A549 (cell line): Measurements from ENCODE around the gene CDH26. TPM values are rescaled to one million over a fixed set of nuclear protein-coding genes. Genes with fewer than 3 reads are reported as not detected.

Source experiments
- ATAC-seq, 2 experiments: fragments of 200-7000 bp in 1 of 2; fragments of >200 bp in 1 of 2; cut with Nextera tagmentation in 1 of 2; cut with Tn5 transposase in 1 of 2; 3 replicates each; pipeline versions ENCODE4 v1.8.0 to v1.9.1; 2018 to 2020; ENCODE audit warnings: mild to moderate bottlenecking in 1 of 2, moderate library complexity in 1 of 2
- CTCF ChIA-PET: fragments of 300-600 bp; sonication (Branson Sonifier 250); formaldehyde crosslinking; extraction: SDS; loops from one replicate; lab custom pipeline; 2021; ENCODE audit warnings: antibody characterized with exemption, inconsistent platforms; lab: Yijun Ruan, JAX
- POLR2A ChIA-PET: fragments of 350-600 bp; formaldehyde crosslinking; extraction: SDS; loops from one replicate; lab custom pipeline; 2021; ENCODE audit warnings: antibody characterized with exemption, inconsistent platforms; lab: Yijun Ruan, JAX
- DNase-seq, 2 experiments: peaks; one replicate each; pipeline versions ENCODE4 v3.0.0 to v3.0.0-alpha.2; 2011 to 2016; ENCODE audit warnings: low read depth in 1 of 2, low spot score in 1 of 2
- FAIRE-seq: peaks from 2 replicates; lab custom pipeline; 2011; peaks lifted over from hg19 to GRCh38; lab: Jason Lieb, UNC
- H3K27ac ChIP-seq, 2 experiments: fragments of >200 bp; sonication (Bioruptor Twin); formaldehyde crosslinking; 3 replicates each; pipeline ENCODE4 v1.5.1; 2016 to 2017
- H3K4me1 ChIP-seq: fragments of >200 bp; sonication (Bioruptor Twin); formaldehyde crosslinking; 3 replicates; pipeline ENCODE4 v1.6.1; 2016
- H3K4me2 ChIP-seq: fragments of >200 bp; sonication (Bioruptor Twin); formaldehyde crosslinking; 3 replicates; pipeline ENCODE4 v1.6.1; 2016
- H3K4me3 ChIP-seq: fragments of >200 bp; sonication (Bioruptor Twin); formaldehyde crosslinking; 3 replicates; pipeline ENCODE4 v1.5.1; 2016
- H3K9me3 ChIP-seq: fragments of >200 bp; sonication (Bioruptor Twin); formaldehyde crosslinking; 3 replicates; pipeline ENCODE4 v1.6.1; 2016
- CBX8 ChIP-seq: fragments of 200-600 bp; sonication (generic); IDR thresholded peaks from 2 replicates; pipeline ENCODE4 v1.6.1; 2016
- EHF ChIP-seq: fragments of 250-450 bp; sonication (Bioruptor Pico); IDR thresholded peaks from 2 replicates; pipeline ENCODE4 v1.5.0; 2020; ENCODE audit warnings: mild to moderate bottlenecking
- FOSB ChIP-seq: fragments of 250-450 bp; sonication (Bioruptor Pico); IDR thresholded peaks from 2 replicates; pipeline ENCODE4 v1.5.0; 2020; ENCODE audit warnings: mild to moderate bottlenecking, moderate library complexity
- FOSL2 ChIP-seq, 2 experiments: fragments of 450-650 bp in 1 of 2; fragments of >200 bp in 1 of 2; sonication (Bioruptor Twin) in 1 of 2; formaldehyde crosslinking; IDR thresholded peaks; 2 replicates each; pipeline versions ENCODE4 v1.5.0 to v1.6.1; 2016 to 2020; ENCODE audit warnings: mild to moderate bottlenecking in 1 of 2, moderate library complexity in 1 of 2
- FOXS1 ChIP-seq: fragments of 250-450 bp; sonication (Bioruptor Pico); IDR thresholded peaks from 2 replicates; pipeline ENCODE4 v1.5.0; 2020; ENCODE audit warnings: mild to moderate bottlenecking, moderate library complexity
- HDAC2 ChIP-seq: fragments of 200-600 bp; sonication (generic); IDR thresholded peaks from 2 replicates; pipeline ENCODE4 v1.6.1; 2016
- JUN ChIP-seq, 2 experiments: fragments of >200 bp; sonication (Bioruptor Twin); formaldehyde crosslinking; IDR thresholded peaks; 2 replicates in 1 of 2; 3 replicates in 1 of 2; pipeline ENCODE4 v1.6.1; 2016 to 2017
- JUNB ChIP-seq: fragments of >200 bp; sonication (Bioruptor Twin); formaldehyde crosslinking; IDR thresholded peaks from 2 replicates; pipeline ENCODE4 v1.6.1; 2016
- NFE2L2 ChIP-seq: fragments of 150-350 bp; conservative IDR thresholded peaks from 2 replicates; pipeline ENCODE4 v1.6.1; 2014; ENCODE audit warnings: low read length
- NPAS2 ChIP-seq: fragments of 250-450 bp; sonication (Bioruptor Pico); IDR thresholded peaks from 2 replicates; pipeline ENCODE4 v1.8.0; 2022; ENCODE audit warnings: mild to moderate bottlenecking, moderate library complexity, borderline replicate concordance
- POLR2A ChIP-seq: IDR thresholded peaks from 2 replicates; pipeline ENCODE4 v1.6.1; 2012; ENCODE audit warnings: mild to moderate bottlenecking, low read length
- SREBF2 ChIP-seq: fragments of 450-650 bp; IDR thresholded peaks from 2 replicates; pipeline ENCODE4 v1.6.1; 2014; ENCODE audit warnings: mild to moderate bottlenecking, moderate library complexity
- WGBS: methylation state at CpG from one replicate; pipeline ENCODE4 v1.1.6; 2017; ENCODE audit errors: missing lambda C conversion rate; 5-methylcytosine and 5-hydroxymethylcytosine counted together
- polyA plus RNA-seq, 4 experiments: library from polyadenylated mRNA; depleted of rRNA in 3 of 4; stranded (reverse); fragments of >200 nt; fragmentation: RNase III in 1 of 4; extraction: RNeasy Plus Mini Kit Qiagen cat#74134 plus additional on column Dnase treatment in 1 of 4; gene quantifications; 2 replicates in 3 of 4; 3 replicates in 1 of 4; pipeline ENCODE4 v1.2.3, GENCODE V29; 2011 to 2017
- TF ChIP-seq, protein P1 (sequence below): IDR thresholded peaks from 2 replicates; pipeline ENCODE4 v1.6.1; 2012
- TF ChIP-seq, protein P2 (sequence below): fragments of 200-600 bp; sonication (generic); IDR thresholded peaks from 2 replicates; pipeline ENCODE4 v1.6.1; 2016; ENCODE audit warnings: antibody characterized with exemption, mild to moderate bottlenecking, moderate library complexity
- TF ChIP-seq, protein P3 (sequence below): fragments of >200 bp; sonication (Bioruptor Twin); formaldehyde crosslinking; IDR thresholded peaks from 2 replicates; pipeline ENCODE4 v1.6.1; 2016
- TF ChIP-seq, protein P4 (sequence below): fragments of >200 bp; sonication (Bioruptor Twin); formaldehyde crosslinking; IDR thresholded peaks from 3 replicates; pipeline ENCODE4 v1.5.1; 2016

Gene CDH26
- polyA plus RNA-seq, 2 of the 4 experiments (the other 2 are of a cell fraction) = 0.27 to 0.57 TPM

DNA sequence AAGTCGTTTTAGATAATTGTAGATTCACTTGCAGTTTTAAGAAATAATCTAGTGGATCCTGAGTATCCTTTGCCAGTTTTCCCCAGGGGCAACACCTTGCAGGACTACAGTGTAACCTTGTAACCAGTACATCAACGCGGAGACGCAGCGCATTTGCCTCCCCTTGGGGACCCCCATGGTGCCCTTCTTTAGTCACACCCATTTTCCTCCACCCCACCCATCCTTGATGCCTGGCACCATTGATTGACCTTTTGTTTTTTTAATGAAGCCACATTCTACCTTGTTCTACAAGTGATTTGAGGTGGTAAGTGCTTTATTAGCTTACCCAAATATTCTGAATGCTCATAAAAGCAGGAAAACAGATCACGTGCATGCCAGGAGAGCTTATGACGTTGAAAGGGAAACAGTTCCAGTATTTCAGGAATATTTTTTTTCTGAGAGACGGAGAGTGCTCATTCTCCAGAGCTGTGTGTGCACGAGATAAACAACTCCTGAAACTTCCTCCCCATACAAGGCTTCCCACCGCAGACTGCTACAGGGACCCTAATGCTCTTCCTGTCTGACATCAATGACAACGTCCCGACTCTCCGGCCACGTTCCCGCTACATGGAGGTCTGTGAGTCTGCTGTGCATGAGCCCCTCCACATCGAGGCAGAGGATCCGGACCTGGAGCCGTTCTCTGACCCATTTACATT, 35.7 kb downstream of the CDH26 start:
- no peaks in the 10 kb centered on the region for H3K9me3 ChIP-seq
- H3K27ac ChIP-seq = no peak overlapping the region
- no peak overlapping the region for H3K4me3 ChIP-seq
- POLR2A ChIA-PET = no interaction called here
- TF ChIP-seq SREBF2 = no peak
- no peak for TF ChIP-seq POLR2A
- TF ChIP-seq FOSL2 (IDR thresholded peaks at IDR 0.05) = no peak
- TF ChIP-seq FOSL2 (CRISPR knock-in tag; IDR thresholded peaks at IDR 0.05) = no peak
- TF ChIP-seq JUNB = no peak
- TF ChIP-seq, protein P1, sequence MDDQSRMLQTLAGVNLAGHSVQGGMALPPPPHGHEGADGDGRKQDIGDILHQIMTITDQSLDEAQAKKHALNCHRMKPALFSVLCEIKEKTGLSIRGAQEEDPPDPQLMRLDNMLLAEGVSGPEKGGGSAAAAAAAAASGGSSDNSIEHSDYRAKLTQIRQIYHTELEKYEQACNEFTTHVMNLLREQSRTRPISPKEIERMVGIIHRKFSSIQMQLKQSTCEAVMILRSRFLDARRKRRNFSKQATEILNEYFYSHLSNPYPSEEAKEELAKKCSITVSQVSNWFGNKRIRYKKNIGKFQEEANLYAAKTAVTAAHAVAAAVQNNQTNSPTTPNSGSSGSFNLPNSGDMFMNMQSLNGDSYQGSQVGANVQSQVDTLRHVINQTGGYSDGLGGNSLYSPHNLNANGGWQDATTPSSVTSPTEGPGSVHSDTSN = no peak
- TF ChIP-seq NPAS2 (CRISPR knock-in tag) = no peak
- TF ChIP-seq, protein P2, sequence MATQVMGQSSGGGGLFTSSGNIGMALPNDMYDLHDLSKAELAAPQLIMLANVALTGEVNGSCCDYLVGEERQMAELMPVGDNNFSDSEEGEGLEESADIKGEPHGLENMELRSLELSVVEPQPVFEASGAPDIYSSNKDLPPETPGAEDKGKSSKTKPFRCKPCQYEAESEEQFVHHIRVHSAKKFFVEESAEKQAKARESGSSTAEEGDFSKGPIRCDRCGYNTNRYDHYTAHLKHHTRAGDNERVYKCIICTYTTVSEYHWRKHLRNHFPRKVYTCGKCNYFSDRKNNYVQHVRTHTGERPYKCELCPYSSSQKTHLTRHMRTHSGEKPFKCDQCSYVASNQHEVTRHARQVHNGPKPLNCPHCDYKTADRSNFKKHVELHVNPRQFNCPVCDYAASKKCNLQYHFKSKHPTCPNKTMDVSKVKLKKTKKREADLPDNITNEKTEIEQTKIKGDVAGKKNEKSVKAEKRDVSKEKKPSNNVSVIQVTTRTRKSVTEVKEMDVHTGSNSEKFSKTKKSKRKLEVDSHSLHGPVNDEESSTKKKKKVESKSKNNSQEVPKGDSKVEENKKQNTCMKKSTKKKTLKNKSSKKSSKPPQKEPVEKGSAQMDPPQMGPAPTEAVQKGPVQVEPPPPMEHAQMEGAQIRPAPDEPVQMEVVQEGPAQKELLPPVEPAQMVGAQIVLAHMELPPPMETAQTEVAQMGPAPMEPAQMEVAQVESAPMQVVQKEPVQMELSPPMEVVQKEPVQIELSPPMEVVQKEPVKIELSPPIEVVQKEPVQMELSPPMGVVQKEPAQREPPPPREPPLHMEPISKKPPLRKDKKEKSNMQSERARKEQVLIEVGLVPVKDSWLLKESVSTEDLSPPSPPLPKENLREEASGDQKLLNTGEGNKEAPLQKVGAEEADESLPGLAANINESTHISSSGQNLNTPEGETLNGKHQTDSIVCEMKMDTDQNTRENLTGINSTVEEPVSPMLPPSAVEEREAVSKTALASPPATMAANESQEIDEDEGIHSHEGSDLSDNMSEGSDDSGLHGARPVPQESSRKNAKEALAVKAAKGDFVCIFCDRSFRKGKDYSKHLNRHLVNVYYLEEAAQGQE = no peak
- no peak for TF ChIP-seq FOXS1 (CRISPR knock-in tag)
- TF ChIP-seq, protein P3, sequence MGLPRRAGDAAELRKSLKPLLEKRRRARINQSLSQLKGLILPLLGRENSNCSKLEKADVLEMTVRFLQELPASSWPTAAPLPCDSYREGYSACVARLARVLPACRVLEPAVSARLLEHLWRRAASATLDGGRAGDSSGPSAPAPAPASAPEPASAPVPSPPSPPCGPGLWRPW = no peak
- TF ChIP-seq JUN (IDR thresholded peaks at IDR 0.05) = no peak
- TF ChIP-seq CBX8 = no peak
- TF ChIP-seq, protein P4, sequence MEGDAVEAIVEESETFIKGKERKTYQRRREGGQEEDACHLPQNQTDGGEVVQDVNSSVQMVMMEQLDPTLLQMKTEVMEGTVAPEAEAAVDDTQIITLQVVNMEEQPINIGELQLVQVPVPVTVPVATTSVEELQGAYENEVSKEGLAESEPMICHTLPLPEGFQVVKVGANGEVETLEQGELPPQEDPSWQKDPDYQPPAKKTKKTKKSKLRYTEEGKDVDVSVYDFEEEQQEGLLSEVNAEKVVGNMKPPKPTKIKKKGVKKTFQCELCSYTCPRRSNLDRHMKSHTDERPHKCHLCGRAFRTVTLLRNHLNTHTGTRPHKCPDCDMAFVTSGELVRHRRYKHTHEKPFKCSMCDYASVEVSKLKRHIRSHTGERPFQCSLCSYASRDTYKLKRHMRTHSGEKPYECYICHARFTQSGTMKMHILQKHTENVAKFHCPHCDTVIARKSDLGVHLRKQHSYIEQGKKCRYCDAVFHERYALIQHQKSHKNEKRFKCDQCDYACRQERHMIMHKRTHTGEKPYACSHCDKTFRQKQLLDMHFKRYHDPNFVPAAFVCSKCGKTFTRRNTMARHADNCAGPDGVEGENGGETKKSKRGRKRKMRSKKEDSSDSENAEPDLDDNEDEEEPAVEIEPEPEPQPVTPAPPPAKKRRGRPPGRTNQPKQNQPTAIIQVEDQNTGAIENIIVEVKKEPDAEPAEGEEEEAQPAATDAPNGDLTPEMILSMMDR = no peak
- FAIRE-seq (no peak), ATAC-seq (no peak), DNase-seq (no peak)
- no peak overlapping the region for H3K4me2 ChIP-seq
- CTCF ChIA-PET = interaction anchor here (0.9 kb wide), 1 partner anchor 9 kb away, joined by 4 read pairs; no protein-coding TSS in a partner anchor
- 51% methylated on average over 18 of the region's 18 CpGs for WGBS
- peaks cover 8% of the 10 kb centered on the region; the same call in 2 of the 3 replicates for H3K4me1 ChIP-seq

DNA sequence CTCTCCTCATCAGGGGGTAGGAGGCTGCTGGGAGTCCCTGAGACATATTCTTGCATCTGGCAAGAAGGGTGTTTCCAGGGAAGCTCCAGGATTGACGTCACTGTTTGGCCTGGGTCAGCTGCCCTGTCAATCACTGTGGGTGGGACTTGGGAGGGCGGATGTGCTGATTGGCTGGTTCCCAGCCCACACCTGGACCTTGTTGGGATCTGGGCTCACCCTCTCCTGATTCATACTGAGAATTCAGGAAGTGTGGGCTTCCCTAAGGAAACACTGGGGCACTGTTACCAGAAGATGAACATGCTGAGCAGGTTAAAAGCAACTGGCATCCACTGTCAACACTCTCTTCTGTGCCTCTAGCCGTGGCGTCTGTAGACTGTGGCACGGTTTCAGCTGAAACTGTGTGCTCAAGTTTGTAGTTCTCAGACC, 36.5 kb downstream of the CDH26 start:
- WGBS = 61% methylated on average over 5 of the region's 5 CpGs
- FAIRE-seq = no peak
- H3K4me3 ChIP-seq = no peak overlapping the region
- ChIA-PET CTCF (interaction anchor here (0.9 kb wide), 1 partner anchor 8 kb away, joined by 4 read pairs; no protein-coding TSS in a partner anchor), POLR2A (no interaction called here)
- no peak for TF ChIP-seq HDAC2
- TF ChIP-seq FOSB (CRISPR knock-in tag) = no peak
- no peak for TF ChIP-seq NFE2L2
- no peak for TF ChIP-seq NPAS2 (CRISPR knock-in tag)
- TF ChIP-seq JUNB = no peak
- TF ChIP-seq EHF (CRISPR knock-in tag) = no peak
- TF ChIP-seq, all 56 proteins: peak for 0
- no peak overlapping the region for H3K4me2 ChIP-seq
- DNase-seq = peak in 1 of 2 experiments; percentile 37
- H3K4me1 ChIP-seq = peaks cover 7% of the 10 kb centered on the region; the same call in 2 of the 3 replicates
- H3K27ac ChIP-seq = no peak overlapping the region
- no peaks in the 10 kb centered on the region for H3K9me3 ChIP-seq
- ATAC-seq = peak; percentile 29 to 34; a peak in 3 of 6 replicates
